C4-2B (cell line): Measurements from ENCODE around the gene MRPS18A.

ENCODE experiments used
- ZFX ChIP-seq: fragments of 450-650 bp; IDR thresholded peaks from 2 replicates; pipeline ENCODE4 v1.6.1; 2017
- TF ChIP-seq, protein P1 (sequence below): fragments of 450-650 bp; conservative IDR thresholded peaks from 2 replicates; pipeline ENCODE4 v1.5.1; 2017; ENCODE audit warnings: mild to moderate bottlenecking

DNA sequence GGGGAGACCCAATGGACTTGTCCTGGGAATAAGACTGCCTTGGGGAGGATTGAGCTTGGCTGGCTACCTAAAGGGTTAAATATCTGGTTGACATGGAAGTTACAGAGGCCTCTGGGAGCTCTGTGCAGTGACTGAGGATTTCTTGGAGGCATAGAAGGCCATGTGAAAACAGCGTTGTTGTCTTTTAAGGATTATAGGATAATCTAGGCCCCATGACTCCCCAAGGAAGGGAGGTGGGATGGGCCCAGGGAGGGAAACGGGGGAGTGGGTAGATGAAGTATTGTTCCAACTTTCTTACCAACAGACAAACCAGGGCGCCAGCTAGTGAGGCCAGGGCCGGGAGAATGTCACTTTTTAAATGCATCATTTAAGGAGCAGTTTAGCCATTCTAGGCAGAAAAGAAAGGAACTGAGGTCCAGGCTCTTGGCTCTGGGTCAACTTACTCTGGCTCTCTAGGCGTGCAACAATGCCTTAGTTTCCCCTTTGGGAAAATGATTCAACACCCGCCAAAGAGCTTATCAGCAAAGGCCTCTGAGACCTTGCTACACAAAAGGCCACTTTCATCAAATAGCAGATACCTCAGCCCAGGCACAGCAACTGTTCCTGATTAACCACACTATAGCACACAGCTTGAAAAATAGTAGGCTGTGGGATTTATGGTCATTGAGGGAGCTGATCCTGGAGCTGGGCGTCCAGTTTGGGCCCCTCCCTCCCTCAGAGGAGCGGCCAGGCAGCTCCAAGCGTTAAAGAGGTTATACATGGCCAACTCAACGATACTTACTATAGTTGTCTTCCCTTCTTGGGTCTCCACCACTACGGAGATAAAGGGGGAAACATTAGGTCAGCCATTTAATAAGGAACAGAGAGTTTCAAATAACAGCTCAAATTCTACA lies 7.0 kb downstream of the MRPS18A start:
- TF ChIP-seq, protein P1, sequence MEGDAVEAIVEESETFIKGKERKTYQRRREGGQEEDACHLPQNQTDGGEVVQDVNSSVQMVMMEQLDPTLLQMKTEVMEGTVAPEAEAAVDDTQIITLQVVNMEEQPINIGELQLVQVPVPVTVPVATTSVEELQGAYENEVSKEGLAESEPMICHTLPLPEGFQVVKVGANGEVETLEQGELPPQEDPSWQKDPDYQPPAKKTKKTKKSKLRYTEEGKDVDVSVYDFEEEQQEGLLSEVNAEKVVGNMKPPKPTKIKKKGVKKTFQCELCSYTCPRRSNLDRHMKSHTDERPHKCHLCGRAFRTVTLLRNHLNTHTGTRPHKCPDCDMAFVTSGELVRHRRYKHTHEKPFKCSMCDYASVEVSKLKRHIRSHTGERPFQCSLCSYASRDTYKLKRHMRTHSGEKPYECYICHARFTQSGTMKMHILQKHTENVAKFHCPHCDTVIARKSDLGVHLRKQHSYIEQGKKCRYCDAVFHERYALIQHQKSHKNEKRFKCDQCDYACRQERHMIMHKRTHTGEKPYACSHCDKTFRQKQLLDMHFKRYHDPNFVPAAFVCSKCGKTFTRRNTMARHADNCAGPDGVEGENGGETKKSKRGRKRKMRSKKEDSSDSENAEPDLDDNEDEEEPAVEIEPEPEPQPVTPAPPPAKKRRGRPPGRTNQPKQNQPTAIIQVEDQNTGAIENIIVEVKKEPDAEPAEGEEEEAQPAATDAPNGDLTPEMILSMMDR = no peak
- no peak for TF ChIP-seq ZFX
